HG03025 (cell line): ENCODE measurements around the gene B4GALNT1.
"Not testable (repeated sequence)": the region's sequence is repeated elsewhere in the genome, so short reads cannot be mapped to it uniquely, and the experiment has no call there.

Source experiments
- ATAC-seq: cut with Tn5 transposase; IDR thresholded peaks from one replicate; pipeline ENCODE4 v1.9.1; 2021; ENCODE audit warnings: mild to moderate bottlenecking, moderate library complexity; ENCODE audit not compliant: unreplicated experiment, low FRiP score

B4GALNT1 gene

GRCh38 chr12:57638096-57638495 is 5.1 kb upstream of the B4GALNT1 start:
- no peak for ATAC-seq

GRCh38 chr12:57637364-57637763 is 4.4 kb upstream of the B4GALNT1 start:
- ATAC-seq: no peak

GRCh38 chr12:57636731-57637130 is 3.7 kb upstream of the B4GALNT1 start:
- not testable (repeated sequence) for ATAC-seq

GRCh38 chr12:57632073-57632957 is 686 bp downstream of the B4GALNT1 start:
- no peak for ATAC-seq

GRCh38 chr12:57631566-57632072 is 1.4 kb downstream of the B4GALNT1 start:
- no peak for ATAC-seq

- no peak for ATAC-seq
Observed at GRCh38 chr12:57630891-57631433, 2.0 kb downstream of the B4GALNT1 start.

GRCh38 chr12:57629897-57630471 is 3.0 kb downstream of the B4GALNT1 start:
- no peak for ATAC-seq

- no peak for ATAC-seq
Observed at GRCh38 chr12:57628280-57629191, 4.5 kb downstream of the B4GALNT1 start.

- ATAC-seq: no peak
Observed at GRCh38 chr12:57627501-57628279, 5.3 kb downstream of the B4GALNT1 start.

GRCh38 chr12:57626921-57627445 is 6.0 kb downstream of the B4GALNT1 start:
- ATAC-seq: no peak

GRCh38 chr12:57626111-57626920 is 6.7 kb downstream of the B4GALNT1 start:
- no peak for ATAC-seq

- ATAC-seq: no peak
Observed at GRCh38 chr12:57625261-57626032, 7.6 kb downstream of the B4GALNT1 start.

GRCh38 chr12:57624441-57625220 is 8.4 kb downstream of the B4GALNT1 start:
- ATAC-seq: no peak

GRCh38 chr12:57623811-57624390 is 9.1 kb downstream of the B4GALNT1 start:
- ATAC-seq: no peak

- ATAC-seq: no peak
Observed at GRCh38 chr12:57623385-57623784, 9.6 kb downstream of the B4GALNT1 start.

GRCh38 chr12:57622293-57623245 is 10.4 kb downstream of the B4GALNT1 start:
- no peak for ATAC-seq
